NCI-H345 treated with DMSO at 0.1 percent for 48 hours (cell line): ENCODE data around the gene CA5A.
A peak's percentile ranks its signal among the peaks of the same experiment; 100 is the strongest.
"Not testable (repeated sequence)": the region's sequence is repeated elsewhere in the genome, so short reads cannot be mapped to it uniquely, and the experiment has no call there.

Source experiments
- DNase-seq: peaks from one replicate; lab custom pipeline; 2025; ENCODE audit not compliant: unreplicated experiment; lab: John Stamatoyannopoulos, UW

The CA5A gene

DNA sequence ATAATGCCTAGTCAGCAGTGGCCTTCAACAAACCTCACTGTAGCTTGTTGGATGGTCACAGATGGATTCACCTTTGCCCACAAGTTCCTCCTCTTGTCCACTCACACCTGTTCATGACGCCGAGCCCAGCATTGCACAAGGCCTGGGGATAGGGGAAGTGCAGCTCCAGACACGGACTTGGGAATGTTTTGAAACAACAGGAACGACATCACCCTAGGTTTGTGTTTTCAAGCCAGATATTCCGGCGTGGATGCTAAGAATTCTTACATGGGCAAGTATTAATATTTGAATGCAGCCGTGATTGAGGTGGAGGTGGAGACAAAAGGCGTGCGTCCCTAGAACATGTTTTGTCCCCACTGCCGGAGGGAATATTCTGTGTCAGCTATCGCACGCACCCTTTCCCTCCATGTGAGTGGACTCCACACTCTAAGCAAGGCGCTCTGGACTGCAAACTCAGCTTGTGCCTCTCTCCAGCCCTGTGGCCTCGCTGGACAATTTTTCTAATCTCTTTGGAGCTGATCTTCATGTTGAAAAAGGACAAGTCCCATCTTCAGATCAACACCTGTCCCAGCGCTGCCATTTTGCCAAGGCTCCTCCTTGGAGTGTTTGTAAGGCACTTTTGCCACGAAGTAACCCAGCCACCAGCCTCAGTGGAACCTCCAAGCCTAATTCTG is 12.9 kb upstream of the CA5A start:
- DNase-seq = no peak

DNA sequence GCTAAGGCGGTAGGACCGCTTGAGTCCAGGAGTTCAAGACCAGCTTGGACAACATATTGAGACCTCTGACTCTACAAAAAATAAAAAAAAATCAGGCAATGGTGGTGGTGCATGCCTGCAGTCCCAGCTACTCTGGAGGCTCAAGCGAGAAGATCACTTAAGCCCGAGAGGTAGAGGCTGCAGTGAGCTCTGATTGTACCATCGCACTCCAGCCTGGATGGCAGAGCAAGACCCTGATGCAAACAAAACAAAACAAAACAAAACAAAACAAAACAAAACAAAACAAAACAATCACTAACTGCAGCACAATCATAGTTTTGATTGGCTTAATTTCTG is 12.4 kb upstream of the CA5A start:
- DNase-seq = no peak

DNA sequence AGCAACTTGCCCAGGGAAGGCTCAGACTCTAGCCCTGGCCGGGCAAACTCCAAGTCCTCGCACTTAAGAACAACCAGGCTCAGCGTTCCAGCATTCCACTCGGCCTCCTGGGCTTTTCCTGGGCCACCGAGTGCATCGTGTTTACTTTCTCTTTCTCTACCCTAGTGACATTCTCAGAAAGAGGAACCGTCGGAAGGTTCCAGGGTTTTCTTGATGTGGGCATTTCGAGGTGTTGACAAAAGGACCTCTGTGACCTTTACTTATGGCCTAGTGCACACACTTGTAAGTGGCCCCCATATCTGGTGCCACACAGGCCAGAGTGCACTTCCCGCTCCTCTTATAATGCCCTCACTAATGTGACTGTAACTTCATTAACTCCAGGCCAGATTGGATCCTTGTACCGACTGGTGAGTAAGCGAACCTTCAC is 11.8 kb upstream of the CA5A start:
- no peak for DNase-seq

DNA sequence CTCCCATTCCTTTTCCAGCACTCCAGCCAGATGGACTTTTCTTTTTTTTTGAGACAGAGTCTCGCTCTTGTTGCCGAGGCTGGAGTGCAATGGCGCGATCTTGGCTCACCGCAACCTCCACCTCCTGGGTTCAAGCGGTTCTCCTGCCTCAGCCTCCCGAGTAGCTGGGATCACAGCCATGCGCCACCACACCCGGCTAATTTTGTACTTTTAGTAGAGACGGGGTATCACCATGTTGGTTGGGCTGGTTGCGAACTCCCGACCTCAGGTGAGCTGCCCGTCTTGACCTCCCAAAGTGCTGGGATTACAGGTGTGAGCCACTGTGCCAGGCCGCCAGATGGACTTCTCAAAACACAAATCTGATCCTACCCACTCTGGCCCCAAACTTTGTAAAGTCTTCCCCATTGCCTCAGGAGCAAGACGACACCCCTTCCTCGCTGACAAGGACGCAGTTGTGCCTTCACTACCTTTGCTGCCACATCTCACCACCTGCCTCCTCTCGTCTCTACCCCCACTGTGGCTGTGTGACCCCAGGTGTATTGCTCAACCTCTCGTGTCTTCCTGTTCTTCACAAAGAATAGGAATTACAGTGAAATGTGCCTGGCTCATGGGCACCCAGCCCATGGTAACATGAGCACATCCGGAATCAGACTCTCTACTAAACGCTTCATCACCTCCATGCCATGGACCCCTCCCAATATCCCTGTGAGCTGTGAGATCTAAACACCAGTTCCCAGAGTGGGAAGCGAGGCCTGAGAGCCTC is 11.2 kb upstream of the CA5A start:
- no peak for DNase-seq

DNA sequence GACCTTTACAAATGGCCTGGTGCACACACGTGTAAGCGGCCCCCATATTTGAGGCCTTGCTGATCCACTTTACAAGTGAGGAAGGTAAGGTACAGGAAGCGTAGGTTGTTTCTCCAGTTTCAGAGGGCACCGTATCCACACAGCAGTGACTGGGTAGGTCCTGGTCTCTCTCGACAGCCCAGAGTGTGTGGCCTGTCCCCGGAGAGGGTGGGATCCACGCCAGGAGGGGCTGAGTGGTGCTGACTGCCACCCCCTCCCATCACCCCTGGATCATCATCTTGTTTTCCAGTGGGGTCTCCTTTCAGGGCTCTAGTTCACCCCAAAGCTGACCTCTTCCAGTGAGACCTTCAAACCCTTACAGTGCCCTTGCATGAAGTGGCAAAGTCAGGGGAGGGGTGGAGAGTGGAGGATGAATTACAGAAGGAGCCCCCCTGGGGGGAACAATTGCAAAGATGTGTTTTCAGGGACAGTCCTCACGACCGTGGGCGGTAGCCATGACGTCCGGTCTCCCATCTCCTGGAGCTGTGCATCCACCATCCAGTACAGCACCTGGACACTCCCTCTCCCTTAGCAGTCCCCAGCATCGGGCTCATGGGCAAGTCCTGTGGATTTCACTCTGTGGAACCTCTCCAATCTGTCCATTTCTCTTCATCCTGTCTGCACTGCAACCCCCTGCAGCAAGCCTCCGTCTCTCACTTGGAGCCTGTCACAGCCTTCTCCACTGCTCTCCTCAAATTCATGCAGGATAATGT is 10.4 kb upstream of the CA5A start:
- DNase-seq = no peak

DNA sequence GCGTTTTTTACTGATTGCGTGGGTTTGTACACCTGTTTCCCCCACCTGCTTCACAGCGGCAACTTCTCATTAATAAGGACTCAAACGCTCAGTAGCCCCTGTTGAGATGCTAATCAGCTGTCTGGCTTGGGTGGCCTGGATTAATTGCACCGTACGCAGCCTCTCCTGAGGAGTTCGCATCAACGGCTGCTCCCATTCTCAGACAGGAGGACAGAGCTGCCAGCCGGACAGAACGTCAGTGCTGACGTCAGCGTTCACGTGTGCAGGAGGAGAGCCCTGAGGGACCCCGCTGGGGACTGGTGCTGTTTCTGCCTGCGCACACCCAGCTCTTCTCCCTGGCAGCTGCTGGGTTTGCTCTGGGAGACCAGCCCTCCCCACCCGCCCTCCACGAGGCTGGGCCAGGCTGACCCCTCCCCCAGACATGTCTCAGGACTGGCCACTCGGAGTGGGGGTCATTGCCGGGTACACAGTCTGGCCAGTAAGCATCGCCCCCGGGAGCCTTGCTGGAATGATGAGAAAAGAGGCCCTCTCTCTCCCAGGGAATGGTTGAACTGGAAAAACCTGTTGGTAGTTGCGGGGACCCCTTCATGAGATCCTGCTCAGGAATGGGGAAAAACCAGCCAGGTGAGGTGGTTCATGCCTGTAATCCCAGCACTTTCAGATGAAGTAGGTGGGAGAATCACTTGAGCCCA is 9.2 kb upstream of the CA5A start:
- DNase-seq = peak; percentile 82

DNA sequence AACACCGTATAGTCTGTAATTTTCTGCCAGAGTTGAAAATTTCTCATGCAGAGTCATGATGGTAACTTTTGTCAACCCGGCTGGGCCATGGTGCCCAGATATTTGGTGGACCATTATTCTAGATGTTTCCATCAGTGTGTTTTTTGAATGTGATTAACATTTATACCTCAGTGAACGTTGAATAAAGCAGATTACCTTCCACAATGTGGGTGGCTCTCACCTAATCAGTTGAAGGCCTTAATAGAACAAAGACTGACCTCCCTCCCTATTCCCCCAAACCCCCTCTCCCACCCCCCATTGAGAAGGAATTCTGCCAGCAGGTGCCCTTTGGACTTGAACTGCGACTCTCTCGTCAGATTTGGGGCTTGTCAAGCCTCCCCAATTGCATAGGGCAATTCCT is 6.4 kb upstream of the CA5A start:
- DNase-seq = no peak

DNA sequence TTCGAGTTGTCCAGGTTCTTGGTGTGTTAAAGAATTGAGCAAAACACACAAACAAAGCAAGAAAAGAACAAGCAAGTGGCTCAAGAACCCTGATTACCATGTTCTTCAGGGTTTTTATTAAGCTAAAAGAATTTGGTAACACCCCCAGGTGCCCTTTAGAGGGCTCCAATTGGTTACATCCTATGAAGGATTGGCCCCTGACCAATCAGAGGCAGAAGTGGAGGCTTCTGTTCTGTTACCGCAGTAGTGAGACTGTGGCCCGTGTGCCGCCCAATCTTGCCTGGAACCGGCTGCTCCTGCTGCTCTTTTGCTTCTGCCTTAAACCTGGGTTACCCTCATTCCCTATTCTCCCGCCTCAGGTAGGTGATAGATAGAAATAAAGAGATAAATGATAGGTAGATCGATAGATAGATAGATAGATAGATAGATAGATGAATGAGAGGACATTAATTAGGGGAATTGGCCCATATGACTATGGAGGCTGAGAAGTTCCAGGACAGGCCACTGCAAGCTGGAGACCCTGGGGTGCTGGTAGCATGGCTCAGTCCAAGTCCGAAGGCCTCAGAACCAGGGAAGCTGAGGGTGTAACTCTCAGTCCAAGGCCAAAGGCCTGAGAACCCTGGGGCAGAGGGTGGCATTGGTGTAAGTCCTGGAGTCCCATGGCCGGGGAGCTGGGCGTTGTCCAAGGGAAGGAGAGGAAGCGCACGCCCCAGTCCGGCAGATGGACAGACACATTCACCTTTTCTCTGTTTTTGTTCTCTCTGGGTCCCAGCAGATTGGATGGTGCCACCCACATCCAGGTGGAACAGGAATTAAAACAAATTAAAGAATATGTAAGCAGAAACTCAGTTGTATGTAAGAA is 3.5 kb upstream of the CA5A start:
- DNase-seq = no peak

DNA sequence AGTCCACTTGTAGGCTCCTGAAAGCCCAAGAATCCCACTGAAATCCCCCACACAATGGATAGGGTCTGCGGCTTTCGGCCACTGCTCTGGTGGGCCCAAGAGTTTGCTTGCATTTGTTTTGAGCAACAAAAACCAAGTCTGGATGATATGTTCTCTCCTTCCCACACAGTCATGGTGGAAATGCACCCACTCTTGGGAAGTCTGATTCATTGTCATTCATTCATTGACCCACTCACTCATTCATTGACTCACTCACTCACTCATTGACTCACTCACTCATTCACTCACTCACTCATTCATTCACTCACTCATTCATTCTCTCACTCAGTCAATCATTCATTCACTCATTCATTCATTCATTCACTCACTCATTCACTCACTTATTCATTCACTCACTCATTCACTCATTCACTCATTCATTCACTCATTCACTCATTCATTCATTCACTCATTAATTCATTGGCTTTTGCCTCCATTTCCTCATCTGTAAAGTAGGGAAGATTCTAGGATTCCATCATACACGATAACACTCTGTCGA is 2.2 kb upstream of the CA5A start:
- no peak for DNase-seq

DNA sequence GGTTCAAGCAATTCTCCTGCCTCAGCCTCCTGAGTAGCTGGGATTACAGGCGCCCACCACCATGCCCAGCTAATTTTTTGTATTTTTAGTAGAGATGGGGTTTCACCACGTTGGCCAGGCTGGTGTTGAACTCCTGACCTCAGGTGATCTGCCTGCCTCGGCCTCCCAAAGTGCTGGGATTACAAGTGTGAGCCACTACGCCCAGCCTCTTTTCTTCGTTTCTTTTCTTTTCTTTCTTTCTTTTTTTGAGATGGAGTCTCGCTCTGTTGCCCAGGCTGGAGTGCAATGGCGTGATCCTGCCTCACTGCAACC is 858 bp upstream of the CA5A start:
- DNase-seq = not testable (repeated sequence)

DNA sequence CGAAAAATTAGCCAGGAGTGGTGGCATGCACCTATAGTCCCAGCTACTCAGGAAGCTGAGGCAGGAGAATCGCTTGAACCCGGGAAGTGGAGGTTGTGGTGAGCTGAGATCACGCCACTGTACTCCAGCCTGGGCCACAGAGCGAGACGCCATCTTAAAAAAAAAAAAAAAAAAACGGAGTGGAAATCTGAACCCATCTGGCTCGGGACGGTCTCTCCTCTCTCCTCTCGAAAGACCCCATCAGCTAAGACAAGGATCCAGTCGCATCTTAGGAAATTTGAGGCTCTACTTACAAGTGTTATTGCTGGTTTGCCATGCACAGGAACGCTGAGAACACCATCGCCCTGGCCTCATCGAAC is 334 bp downstream of the CA5A start:
- DNase-seq = not testable (repeated sequence)

DNA sequence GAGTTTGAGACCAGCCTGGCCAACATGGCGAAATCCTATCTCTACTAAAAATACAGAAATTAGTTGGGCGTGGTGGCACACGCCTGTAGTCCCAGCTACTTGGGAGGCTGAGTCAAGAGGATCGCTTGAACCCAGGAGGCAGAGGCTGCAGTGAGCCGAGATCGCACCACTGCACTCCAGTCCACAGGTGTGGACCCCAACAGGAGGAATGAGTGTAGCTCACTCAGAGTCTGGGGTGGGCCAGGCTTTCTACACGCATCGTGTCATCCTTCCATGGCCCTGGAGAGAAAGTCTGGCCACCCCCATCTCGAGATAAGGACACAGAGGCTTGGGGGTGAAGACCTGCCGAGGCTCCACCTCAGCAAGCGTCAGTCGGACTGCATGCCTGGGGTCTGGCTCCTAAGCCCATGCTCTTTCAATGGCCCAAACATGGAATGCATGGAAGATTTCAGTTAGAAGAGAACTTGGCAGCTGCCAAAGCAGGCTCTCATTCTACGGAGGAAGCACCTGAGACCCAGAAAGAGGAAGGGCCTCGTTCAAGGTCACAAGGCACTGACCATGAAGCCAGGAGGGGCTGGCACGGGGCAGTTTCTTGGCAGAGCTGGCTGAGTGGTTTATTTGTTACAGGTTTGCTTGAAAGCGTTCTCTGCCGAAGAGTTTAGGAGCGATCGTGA is 1.4 kb downstream of the CA5A start:
- DNase-seq = not testable (repeated sequence)

DNA sequence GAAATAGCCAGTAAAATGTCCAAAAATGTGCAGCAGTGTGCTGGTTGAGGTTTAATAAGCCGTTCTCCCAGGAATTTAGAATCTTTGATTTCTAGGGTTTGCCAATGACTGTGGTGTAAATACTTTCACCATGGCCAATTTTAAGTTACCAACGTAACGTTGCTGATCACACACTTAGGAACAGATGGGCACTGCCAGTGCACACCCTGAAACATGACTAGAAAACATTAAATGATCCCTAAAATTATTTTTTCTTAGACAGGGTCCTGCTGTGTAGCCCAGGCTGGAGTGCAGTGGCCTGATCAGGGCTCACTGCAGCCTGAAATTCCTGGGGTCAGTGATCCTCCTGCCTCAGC is 3.2 kb downstream of the CA5A start:
- DNase-seq = no peak

DNA sequence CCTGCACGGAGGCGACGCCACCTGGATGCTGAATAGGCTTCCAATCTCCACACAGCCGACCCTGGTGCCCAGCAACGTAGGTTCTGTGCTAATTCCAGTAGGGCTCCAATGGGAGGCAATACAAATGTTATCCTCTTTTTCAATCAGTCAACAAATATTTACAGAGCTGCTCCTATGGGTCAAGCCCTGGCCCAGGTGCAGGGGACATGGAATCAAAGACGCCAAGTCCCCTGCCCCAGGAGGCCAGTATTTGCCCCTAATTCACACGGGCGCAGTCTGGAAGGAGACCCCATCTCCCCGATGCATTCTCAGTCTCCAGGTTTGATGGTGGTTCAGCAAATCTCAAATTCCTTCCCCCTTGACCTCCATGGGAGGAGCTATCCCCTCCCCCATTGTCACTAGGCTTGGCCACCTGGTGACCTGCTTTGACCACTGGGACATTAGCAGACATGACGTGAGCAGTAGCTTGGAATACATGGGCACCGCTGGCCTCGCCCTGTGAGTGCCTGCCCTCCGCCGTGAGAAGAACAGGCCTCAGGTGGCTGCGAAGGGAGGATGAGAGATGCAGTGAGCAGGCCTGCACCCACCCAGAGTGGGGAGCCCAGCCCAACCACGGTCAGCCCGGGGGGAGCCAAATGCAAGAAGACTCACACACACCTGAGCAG is 3.7 kb downstream of the CA5A start:
- DNase-seq = not testable (repeated sequence)

DNA sequence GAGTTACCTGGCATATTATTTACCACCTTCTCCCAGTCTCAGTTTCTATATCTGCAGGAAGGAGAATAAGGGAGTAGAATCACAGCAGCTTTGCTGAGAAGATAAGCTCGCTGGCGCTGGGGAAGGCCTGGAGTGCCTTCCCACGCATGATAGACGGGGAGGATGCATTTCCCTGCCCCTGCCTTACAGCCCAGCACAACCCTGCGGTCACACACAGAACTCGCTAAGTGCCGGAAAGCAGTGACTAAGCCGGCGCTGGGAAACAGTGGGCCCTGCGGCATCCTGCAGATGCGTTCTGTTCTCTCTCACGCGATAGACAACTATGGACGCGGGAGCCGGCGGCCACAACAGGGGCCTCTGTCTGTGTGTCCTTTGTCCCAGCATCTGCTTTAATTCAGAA is 4.8 kb downstream of the CA5A start:
- DNase-seq = peak; percentile 23

DNA sequence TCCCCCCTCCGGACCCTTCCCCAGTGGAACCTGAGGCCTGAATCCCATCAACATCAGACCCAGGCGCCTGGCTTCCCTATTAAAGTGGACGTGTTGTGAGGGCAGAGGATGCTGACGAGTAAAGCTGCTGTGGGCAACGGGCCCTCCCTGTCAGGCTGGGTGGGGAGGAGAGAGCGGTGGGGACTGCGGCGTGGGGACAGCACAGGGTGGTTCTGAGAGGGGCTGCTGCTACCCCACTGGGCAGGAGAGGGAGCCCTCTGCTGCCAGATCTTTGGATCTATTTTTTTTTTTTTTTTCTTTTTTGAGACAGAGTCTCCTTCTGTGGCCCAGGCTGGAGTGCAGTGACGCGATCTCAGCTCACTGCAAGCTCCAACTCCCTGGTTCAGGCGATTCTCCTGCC is 5.9 kb downstream of the CA5A start:
- DNase-seq = no peak

DNA sequence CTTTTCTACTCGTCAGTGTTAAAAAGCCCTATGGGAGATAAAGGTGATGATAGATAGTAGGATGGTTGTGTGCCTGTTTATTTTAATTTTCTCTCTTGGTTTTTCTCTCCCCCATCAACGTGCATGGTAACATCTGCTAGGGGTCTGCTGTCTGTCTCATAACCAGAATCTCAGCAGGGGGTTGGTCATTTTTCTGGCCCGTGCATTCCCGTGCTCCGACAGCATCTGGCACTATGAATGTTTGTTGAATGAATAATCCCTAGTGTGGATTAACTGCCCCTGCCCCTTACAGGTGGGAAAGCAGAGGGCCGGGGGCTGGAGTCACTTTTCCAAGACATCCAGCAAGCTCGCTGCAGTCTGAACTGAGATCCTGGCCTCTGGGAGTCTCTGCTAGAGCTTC is 6.3 kb downstream of the CA5A start:
- no peak for DNase-seq

DNA sequence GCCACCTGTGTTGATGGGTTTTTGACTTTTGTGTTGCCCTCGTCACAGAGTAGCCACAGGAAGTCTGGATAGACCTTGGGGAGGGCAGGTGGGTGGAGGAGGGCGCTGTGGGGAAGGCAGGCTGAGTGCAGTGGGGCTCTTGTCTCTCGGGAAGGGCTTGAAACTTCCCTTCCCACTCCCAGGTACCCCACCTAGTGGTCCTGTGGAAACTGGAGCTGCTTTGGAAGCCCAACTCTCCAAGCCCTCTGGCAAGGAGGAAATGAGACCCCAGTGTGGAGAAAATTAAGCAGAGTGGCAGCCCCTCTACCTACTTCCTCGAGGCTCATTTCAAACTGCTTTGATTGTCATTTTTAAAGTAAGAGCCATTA is 9.2 kb downstream of the CA5A start:
- DNase-seq = no peak

DNA sequence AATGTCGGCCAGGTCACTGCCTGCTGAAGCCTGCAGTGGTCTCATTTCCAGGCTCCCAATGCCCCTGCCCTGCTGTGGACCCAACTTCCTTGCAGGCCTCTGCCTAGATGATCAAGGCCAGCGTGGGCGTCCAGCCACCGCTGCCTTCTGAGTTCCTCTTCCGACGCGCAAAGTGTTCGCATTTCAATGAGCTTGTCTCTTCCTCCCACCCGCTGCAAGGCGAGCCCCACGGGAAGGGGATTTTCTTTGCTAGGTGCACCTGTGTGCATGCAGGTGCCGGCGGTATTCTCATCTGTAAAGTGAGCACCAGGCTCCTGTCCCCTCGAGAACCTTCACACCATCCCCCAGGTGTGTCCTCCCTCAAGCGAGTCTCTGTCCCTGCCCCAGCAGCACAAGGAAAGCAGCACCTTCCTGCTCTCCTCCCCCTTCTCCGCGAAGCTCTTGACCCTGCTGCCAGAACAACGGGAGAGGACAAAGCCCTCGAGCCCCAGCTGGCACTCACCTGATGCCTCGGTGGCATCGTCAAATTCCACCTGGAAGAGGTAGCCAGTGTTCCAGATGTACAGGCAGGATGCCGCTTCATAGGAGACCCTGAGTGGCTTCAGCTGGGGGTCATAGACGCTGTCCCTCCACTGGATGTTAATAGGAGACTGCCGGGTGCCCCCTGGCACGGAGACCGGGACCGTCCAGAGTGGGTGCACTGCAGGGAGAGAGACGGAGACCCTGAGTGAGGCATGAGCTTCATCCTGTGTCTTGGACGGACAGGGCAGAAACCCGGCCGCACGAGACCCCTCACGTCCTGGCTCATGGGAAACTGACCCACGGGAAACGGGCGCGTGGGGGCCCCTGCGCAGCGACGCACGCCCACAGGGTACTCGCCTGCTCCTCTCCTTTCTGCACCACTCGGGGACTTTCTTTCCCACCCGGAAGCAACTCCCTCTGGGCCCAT is 9.8 kb downstream of the CA5A start:
- no peak for DNase-seq
